HEK293T (cell line): ENCODE measurements around the gene SH3D19.

ENCODE experiments used
- CTCF ChIA-PET: fragments of 350-600 bp; formaldehyde crosslinking; extraction: SDS; loops from one replicate; lab custom pipeline; 2021; ENCODE audit warnings: antibody characterized with exemption, inconsistent platforms; lab: Yijun Ruan, JAX
- POLR2A ChIA-PET: fragments of 350-600 bp; formaldehyde crosslinking; extraction: SDS; loops from one replicate; lab custom pipeline; 2020; ENCODE audit warnings: antibody characterized with exemption, inconsistent platforms; lab: Yijun Ruan, JAX
- DNase-seq: peaks from one replicate; pipeline ENCODE4 v3.0.0; 2012; ENCODE audit warnings: mixed read lengths; ENCODE audit errors: extremely low spot score
- ARNT ChIP-seq: fragments of 450-650 bp; IDR thresholded peaks from 2 replicates; pipeline ENCODE4 v1.6.1; 2017; ENCODE audit warnings: mild to moderate bottlenecking
- BHLHE40 ChIP-seq: fragments of 450-650 bp; IDR thresholded peaks from 2 replicates; pipeline ENCODE4 v1.6.1; 2016; ENCODE audit warnings: mild to moderate bottlenecking, moderate library complexity, borderline replicate concordance
- CTBP1 ChIP-seq: fragments of 450-650 bp; IDR thresholded peaks from 2 replicates; pipeline ENCODE4 v1.6.1; 2016; ENCODE audit warnings: borderline replicate concordance
- ELF4 ChIP-seq: fragments of 450-650 bp; IDR thresholded peaks from 2 replicates; pipeline ENCODE4 v1.6.1; 2017; ENCODE audit warnings: antibody characterized with exemption
- FOXA1 ChIP-seq: fragments of 450-650 bp; IDR thresholded peaks from 2 replicates; pipeline ENCODE4 v1.6.1; 2016; ENCODE audit warnings: mild to moderate bottlenecking
- FOXK2 ChIP-seq: fragments of 450-650 bp; IDR thresholded peaks from 2 replicates; pipeline ENCODE4 v1.6.1; 2016; ENCODE audit warnings: mild to moderate bottlenecking
- FOXM1 ChIP-seq: fragments of 450-650 bp; IDR thresholded peaks from 2 replicates; pipeline ENCODE4 v1.6.1; 2017; ENCODE audit warnings: mild to moderate bottlenecking, borderline replicate concordance
- HDGF ChIP-seq: fragments of 450-650 bp; IDR thresholded peaks from 2 replicates; pipeline ENCODE4 v1.6.1; 2017; ENCODE audit warnings: antibody characterized with exemption, borderline replicate concordance
- L3MBTL2 ChIP-seq: fragments of 450-650 bp; conservative IDR thresholded peaks from 2 replicates; pipeline ENCODE4 v1.6.1; 2016; ENCODE audit warnings: mild to moderate bottlenecking
- LEF1 ChIP-seq: fragments of 450-650 bp; IDR thresholded peaks from 2 replicates; pipeline ENCODE4 v1.6.1; 2017; ENCODE audit warnings: mild to moderate bottlenecking, borderline replicate concordance
- NFRKB ChIP-seq: fragments of 450-650 bp; IDR thresholded peaks from 2 replicates; pipeline ENCODE4 v1.6.1; 2016; ENCODE audit warnings: mild to moderate bottlenecking, moderate library complexity
- SP1 ChIP-seq: fragments of 450-650 bp; IDR thresholded peaks from 2 replicates; pipeline ENCODE4 v1.6.1; 2017
- SUZ12 ChIP-seq: fragments of 450-650 bp; IDR thresholded peaks from 2 replicates; pipeline ENCODE4 v1.6.1; 2016; ENCODE audit warnings: mild to moderate bottlenecking
- TARDBP ChIP-seq: fragments of 450-650 bp; IDR thresholded peaks from 2 replicates; pipeline ENCODE4 v1.6.1; 2016
- ZNF384 ChIP-seq: fragments of 450-650 bp; IDR thresholded peaks from 2 replicates; pipeline ENCODE4 v1.6.1; 2016
- TF ChIP-seq, protein P1 (sequence below): fragments of 450-650 bp; IDR thresholded peaks from 2 replicates; pipeline ENCODE4 v1.6.1; 2016

Gene SH3D19

DNA sequence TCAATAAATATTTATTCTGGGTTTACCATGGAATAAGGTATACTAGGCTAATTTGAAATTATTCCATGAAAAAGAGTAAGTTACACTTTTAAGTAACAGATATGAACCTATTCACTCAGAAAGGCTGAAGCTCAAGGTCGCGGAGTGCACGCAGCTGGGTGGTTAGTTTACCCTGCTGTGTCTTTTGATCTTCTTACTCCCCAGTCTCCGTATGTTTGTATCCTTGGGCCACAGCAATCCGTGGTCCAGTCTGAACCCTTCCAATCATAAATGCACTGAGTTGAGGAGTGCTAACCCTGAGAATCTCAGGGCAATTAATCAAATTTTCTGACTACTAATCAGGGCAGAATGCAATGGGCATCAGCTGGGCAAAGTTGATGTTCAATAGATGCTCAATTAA, 192.1 kb downstream of the SH3D19 start:
- ChIA-PET CTCF (no interaction called here), POLR2A (no interaction called here)
- TF ChIP-seq FOXK2 (no peak), SUZ12 (no peak), L3MBTL2 (no peak), CTBP1 (no peak), SP1 (no peak), BHLHE40 (no peak), ELF4 (no peak), HDGF (no peak), ARNT (no peak), ZNF384 (no peak), LEF1 (no peak)
- TF ChIP-seq, protein P1, sequence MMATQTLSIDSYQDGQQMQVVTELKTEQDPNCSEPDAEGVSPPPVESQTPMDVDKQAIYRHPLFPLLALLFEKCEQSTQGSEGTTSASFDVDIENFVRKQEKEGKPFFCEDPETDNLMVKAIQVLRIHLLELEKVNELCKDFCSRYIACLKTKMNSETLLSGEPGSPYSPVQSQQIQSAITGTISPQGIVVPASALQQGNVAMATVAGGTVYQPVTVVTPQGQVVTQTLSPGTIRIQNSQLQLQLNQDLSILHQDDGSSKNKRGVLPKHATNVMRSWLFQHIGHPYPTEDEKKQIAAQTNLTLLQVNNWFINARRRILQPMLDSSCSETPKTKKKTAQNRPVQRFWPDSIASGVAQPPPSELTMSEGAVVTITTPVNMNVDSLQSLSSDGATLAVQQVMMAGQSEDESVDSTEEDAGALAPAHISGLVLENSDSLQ = no peak
- no peak for DNase-seq

DNA sequence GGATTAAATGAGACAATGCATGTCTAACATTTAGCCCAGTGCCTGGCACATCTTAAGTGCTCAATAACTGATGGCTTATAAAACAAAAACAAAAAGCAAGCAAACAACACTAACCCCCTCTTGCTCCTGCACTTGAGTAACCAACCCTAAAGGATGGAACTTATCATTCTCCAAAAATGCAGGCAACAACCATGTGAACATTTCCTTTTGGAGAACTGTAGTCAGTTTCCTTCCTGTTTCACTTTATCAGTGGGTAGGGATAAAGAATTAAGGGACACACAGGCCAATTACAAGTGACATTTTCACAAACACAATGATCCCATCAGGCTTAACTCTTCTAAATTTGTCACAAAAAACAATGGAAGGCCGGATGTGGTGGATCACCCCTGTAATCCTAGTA, 195.6 kb downstream of the SH3D19 start:
- CTCF ChIA-PET = interaction anchor here (1.8 kb wide), 1 partner anchor 12 kb away, joined by 8 read pairs; no protein-coding TSS in a partner anchor
- POLR2A ChIA-PET = no interaction called here
- TF ChIP-seq HDGF = no peak
- TF ChIP-seq NFRKB = no peak
- TF ChIP-seq LEF1 = no peak
- no peak for TF ChIP-seq CTBP1
- no peak for TF ChIP-seq FOXM1
- no peak for TF ChIP-seq FOXK2
- TF ChIP-seq BHLHE40 = no peak
- no peak for TF ChIP-seq L3MBTL2
- TF ChIP-seq ARNT = no peak
- no peak for TF ChIP-seq TARDBP
- TF ChIP-seq SP1 = no peak
- TF ChIP-seq, protein P1 = no peak
- TF ChIP-seq FOXA1 = no peak
- no peak for TF ChIP-seq SUZ12
- TF ChIP-seq ZNF384 = no peak
- TF ChIP-seq ELF4 = no peak
- no peak for DNase-seq

DNA sequence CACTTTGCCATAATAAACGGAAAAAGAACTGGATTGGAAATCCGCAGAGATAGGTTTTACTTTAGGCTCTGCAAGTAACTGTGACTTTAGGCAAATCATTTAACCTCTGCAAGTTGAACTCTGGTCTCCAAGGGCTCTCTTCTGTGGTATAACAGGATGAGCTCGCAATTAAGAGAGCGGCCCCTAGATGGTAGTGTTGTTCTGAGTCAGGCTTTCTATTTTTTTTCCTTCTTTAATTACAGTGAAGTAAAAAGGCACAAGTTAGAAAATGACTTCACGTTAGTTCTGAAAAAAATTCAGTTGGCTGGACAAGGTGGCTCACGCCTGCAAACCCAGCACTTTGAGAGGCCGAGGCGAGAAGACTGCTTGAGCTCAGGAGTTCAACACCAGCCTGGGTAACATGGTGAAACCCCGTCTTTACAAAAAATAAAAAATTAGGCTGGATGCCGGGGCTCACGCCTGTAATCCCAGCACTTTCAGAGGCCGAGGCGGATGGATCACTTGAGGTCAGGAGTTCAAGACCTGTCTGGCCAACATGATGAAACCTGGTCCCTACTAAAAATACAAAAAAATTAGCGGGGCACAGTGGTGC, 207.9 kb downstream of the SH3D19 start:
- ChIA-PET POLR2A (interaction anchor here (0.8 kb wide), 1 partner anchor 17 kb away, joined by 3 read pairs; no protein-coding TSS in a partner anchor), CTCF (interaction anchor here (0.7 to 1.4 kb wide), 12 partner anchors 12 to 804 kb away, joined by 3 to 8 read pairs (median 3); no protein-coding TSS in a partner anchor)
- no peak for TF ChIP-seq FOXM1
- TF ChIP-seq SP1 = no peak
- TF ChIP-seq ZNF384 = peak; percentile 94
- no peak for TF ChIP-seq LEF1

DNA sequence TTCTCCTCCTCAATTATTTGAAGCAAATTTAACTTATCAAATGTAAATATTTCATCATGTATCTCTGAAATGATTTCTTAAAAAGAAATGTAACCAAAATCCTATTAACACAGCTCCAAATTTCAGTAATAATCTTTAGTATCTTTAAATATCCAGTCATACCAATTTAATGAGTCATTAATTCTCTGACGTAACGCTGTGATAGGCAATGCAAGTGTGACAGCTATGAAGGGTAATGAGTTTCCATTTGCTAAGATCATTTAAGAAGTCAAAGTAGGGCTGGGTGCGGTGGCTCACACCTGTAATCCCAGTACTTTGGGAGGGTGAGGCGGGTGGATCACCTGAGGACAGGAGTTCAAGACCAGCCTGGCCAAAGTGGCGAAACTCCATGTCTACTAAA, 210.4 kb downstream of the SH3D19 start:
- no peak for DNase-seq
- ChIA-PET POLR2A (no interaction called here), CTCF (no interaction called here)
- no peak for TF ChIP-seq BHLHE40
- TF ChIP-seq LEF1 = no peak
- no peak for TF ChIP-seq NFRKB
- no peak for TF ChIP-seq HDGF
- TF ChIP-seq, protein P1 = no peak
- TF ChIP-seq SUZ12 = no peak
- TF ChIP-seq CTBP1 = no peak
- no peak for TF ChIP-seq TARDBP
- TF ChIP-seq ZNF384 = no peak
- TF ChIP-seq FOXA1 = no peak
- TF ChIP-seq L3MBTL2 = no peak
- TF ChIP-seq SP1 = no peak
- no peak for TF ChIP-seq FOXK2
- no peak for TF ChIP-seq ARNT

More for the DNA sequence above, 207.9 kb downstream of the SH3D19 start:
- peak; percentile 63 for DNase-seq

DNA sequence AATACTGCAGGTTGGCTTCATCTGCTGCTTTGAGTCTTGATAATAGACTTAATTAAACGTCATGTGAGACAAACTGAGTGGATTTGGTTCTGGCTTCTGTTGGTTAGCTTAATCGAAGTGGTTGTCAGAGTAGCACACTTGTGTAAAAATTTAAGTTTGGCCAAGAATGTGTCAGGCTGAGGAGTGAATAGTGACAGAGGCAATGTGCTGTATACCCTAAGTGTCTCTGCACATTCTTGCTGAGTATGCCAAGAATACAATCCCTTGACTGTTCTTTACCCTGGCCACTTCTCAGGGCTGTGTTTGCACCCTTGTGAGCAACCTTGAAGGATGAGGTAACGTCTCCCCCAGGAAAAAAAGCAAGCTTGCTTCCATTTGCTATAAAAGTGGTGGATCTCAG, 211.1 kb downstream of the SH3D19 start:
- ChIA-PET CTCF (interaction anchor here (0.6 kb wide), 1 partner anchor 9 kb away, joined by 3 read pairs; no protein-coding TSS in a partner anchor), POLR2A (no interaction called here)
- TF ChIP-seq NFRKB (no peak), TARDBP (no peak), HDGF (no peak), LEF1 (no peak), SP1 (no peak), FOXM1 (no peak), ARNT (no peak), ZNF384 (no peak), FOXA1 (no peak), SUZ12 (no peak), CTBP1 (no peak), ELF4 (no peak), FOXK2 (no peak), L3MBTL2 (no peak), BHLHE40 (no peak)
- TF ChIP-seq, protein P1 = no peak
- DNase-seq = no peak
